GM23338 (cell line): ENCODE data around the gene TNFSF10. TPM values are rescaled to one million over a fixed set of nuclear protein-coding genes. Genes with fewer than 3 reads are reported as not detected.

Source experiments
- ATAC-seq: fragments of 200-7000 bp; cut with Tn5 transposase; 3 replicates; pipeline ENCODE4 v1.9.1; 2020
- DNase-seq: peaks from one replicate; pipeline ENCODE4 v3.0.0-alpha.2; 2015; ENCODE audit warnings: low spot score
- H2AFZ ChIP-seq: fragments of 200-600 bp; sonication (generic); 2 replicates; pipeline ENCODE4 v1.8.0; 2016; ENCODE audit warnings: antibody characterized with exemption, mild to moderate bottlenecking, moderate library complexity
- H3F3A ChIP-seq: fragments of 200-600 bp; sonication (generic); replicated peaks from 2 replicates; pipeline ENCODE4 v1.8.0; 2017; ENCODE audit warnings: antibody characterized with exemption, mixed run types, low read depth
- H3K27ac ChIP-seq: fragments of 200-600 bp; sonication (generic); 2 replicates; pipeline ENCODE4 v1.6.1; 2016; ENCODE audit warnings: low read depth
- H3K27me3 ChIP-seq: fragments of 200-600 bp; sonication (generic); 2 replicates; pipeline ENCODE4 v1.8.0; 2016; ENCODE audit warnings: mild to moderate bottlenecking, mixed run types, moderate library complexity; ENCODE audit not compliant: insufficient read depth
- H3K36me3 ChIP-seq: fragments of 200-600 bp; sonication (generic); 2 replicates; pipeline ENCODE4 v1.8.0; 2016; ENCODE audit warnings: mild to moderate bottlenecking; ENCODE audit not compliant: insufficient read depth
- H3K4me1 ChIP-seq: fragments of 200-600 bp; sonication (generic); 2 replicates; pipeline ENCODE4 v1.8.0; 2016; ENCODE audit warnings: mild to moderate bottlenecking, moderate library complexity; ENCODE audit not compliant: insufficient read depth
- H3K4me2 ChIP-seq: fragments of 200-600 bp; sonication (generic); 2 replicates; pipeline ENCODE4 v1.7.1; 2017; ENCODE audit warnings: mixed run types
- H3K4me3 ChIP-seq: fragments of 200-600 bp; sonication (generic); 2 replicates; pipeline ENCODE4 v1.6.1; 2016; ENCODE audit warnings: mixed run types
- H3K79me2 ChIP-seq: fragments of 200-600 bp; sonication (generic); replicated peaks from 2 replicates; pipeline ENCODE4 v1.8.0; 2017; ENCODE audit warnings: mild to moderate bottlenecking; ENCODE audit not compliant: insufficient read depth
- H3K9me2 ChIP-seq: fragments of 200-600 bp; sonication (generic); 2 replicates; pipeline ENCODE4 v1.8.0; 2017; ENCODE audit not compliant: insufficient read depth
- H4K20me1 ChIP-seq: fragments of 200-600 bp; sonication (generic); replicated peaks from 2 replicates; pipeline ENCODE4 v1.8.0; 2017; ENCODE audit warnings: mild to moderate bottlenecking; ENCODE audit not compliant: insufficient read depth
- H3K27ac Mint-ChIP-seq: 2 replicates; pipeline ENCODE4 v1.8.0; 2020; ENCODE audit warnings: inconsistent platforms, mild to moderate bottlenecking, moderate library complexity, mixed read lengths
- H3K27me3 Mint-ChIP-seq: 3 replicates; pipeline ENCODE4 v1.8.0; 2022; ENCODE audit warnings: low read depth, mild to moderate bottlenecking, moderate library complexity, mixed read lengths, inconsistent platforms; ENCODE audit not compliant: insufficient read depth, poor library complexity
- H3K36me3 Mint-ChIP-seq: 3 replicates; pipeline ENCODE4 v1.8.0; 2021; ENCODE audit warnings: low read depth, mild to moderate bottlenecking, inconsistent platforms, moderate library complexity, mixed read lengths
- H3K4me1 Mint-ChIP-seq: 3 replicates; pipeline ENCODE4 v1.8.0; 2020; ENCODE audit warnings: mild to moderate bottlenecking, inconsistent platforms, mixed read lengths
- H3K4me3 Mint-ChIP-seq: 3 replicates; pipeline ENCODE4 v1.8.0; 2021; ENCODE audit warnings: moderate library complexity, mild to moderate bottlenecking, inconsistent platforms, mixed read lengths
- H3K9me3 Mint-ChIP-seq: 3 replicates; pipeline ENCODE4 v1.8.0; 2020; ENCODE audit warnings: moderate library complexity, mild to moderate bottlenecking, inconsistent platforms, mixed read lengths
- CREB1 ChIP-seq: fragments of 250-450 bp; sonication (Bioruptor Pico); IDR thresholded peaks from 2 replicates; pipeline ENCODE4 v1.5.0; 2020; ENCODE audit warnings: low read depth, mild to moderate bottlenecking, moderate library complexity
- CTCF ChIP-seq, 2 experiments: fragments of 200-600 bp in 1 of 2; sonication (generic) in 1 of 2; conservative IDR thresholded peaks; 2 replicates each; pipeline versions ENCODE4 v1.5.1 to v1.6.1; 2016 to 2017; ENCODE audit warnings: antibody characterized with exemption in 2 of 2, low read depth in 2 of 2, mild to moderate bottlenecking in 2 of 2, moderate library complexity in 1 of 2
- ETS1 ChIP-seq: IDR thresholded peaks from 2 replicates; pipeline ENCODE4 v1.6.1; 2016; ENCODE audit warnings: antibody characterized with exemption
- EZH2 ChIP-seq: fragments of 200-600 bp; sonication (generic); IDR thresholded peaks from one replicate; pipeline ENCODE4 v1.8.0; 2017; ENCODE audit warnings: antibody characterized with exemption, mild to moderate bottlenecking, low read depth; ENCODE audit not compliant: unreplicated experiment
- EZH2phosphoT487 ChIP-seq: fragments of 200-600 bp; sonication (generic); IDR thresholded peaks from one replicate; pipeline ENCODE4 v1.8.1; 2018; ENCODE audit warnings: antibody characterized with exemption; ENCODE audit not compliant: unreplicated experiment
- JUNB ChIP-seq: IDR thresholded peaks from one replicate; pipeline ENCODE4 v1.6.1; 2016; ENCODE audit warnings: antibody characterized with exemption; ENCODE audit not compliant: unreplicated experiment
- NANOG ChIP-seq: IDR thresholded peaks from 2 replicates; pipeline ENCODE4 v1.6.1; 2016; ENCODE audit warnings: antibody characterized with exemption, borderline replicate concordance
- POLR2AphosphoS5 ChIP-seq: IDR thresholded peaks from 2 replicates; pipeline ENCODE4 v1.6.1; 2016; ENCODE audit warnings: antibody characterized with exemption, low read depth
- REST ChIP-seq: IDR thresholded peaks from one replicate; pipeline ENCODE4 v1.6.1; 2018; ENCODE audit warnings: antibody characterized with exemption; ENCODE audit not compliant: unreplicated experiment
- STAT1 ChIP-seq: IDR thresholded peaks from one replicate; pipeline ENCODE4 v1.6.1; 2016; ENCODE audit warnings: antibody characterized with exemption; ENCODE audit not compliant: unreplicated experiment
- ZNF114 ChIP-seq: fragments of 250-450 bp; sonication (Bioruptor Pico); IDR thresholded peaks from 2 replicates; pipeline ENCODE4 v1.5.0; 2020; ENCODE audit warnings: mild to moderate bottlenecking, moderate library complexity
- ZNF331 ChIP-seq: fragments of 250-450 bp; sonication (Bioruptor Pico); IDR thresholded peaks from 2 replicates; pipeline ENCODE4 v1.5.0; 2020; ENCODE audit warnings: low read depth, mild to moderate bottlenecking, moderate library complexity
- ZNF462 ChIP-seq: fragments of 250-450 bp; sonication (Bioruptor Pico); IDR thresholded peaks from 2 replicates; pipeline ENCODE4 v1.5.0; 2020; ENCODE audit warnings: mild to moderate bottlenecking, moderate library complexity
- polyA plus RNA-seq: library from polyadenylated mRNA; unstranded; fragments of >200 nt; fragmentation: Nextera tagmentation; extraction: Ambion mirVana; gene quantifications from 2 replicates; pipeline ENCODE4 v1.2.1, GENCODE V29; 2016
- total RNA-seq: library from RNA; depleted of rRNA; stranded (reverse); fragments of >200 nt; shearing (Covaris generic); gene quantifications from 2 replicates; pipeline ENCODE4 v1.2.3, GENCODE V29; 2014

TNFSF10 gene
- total and polyA plus RNA-seq, 2 experiments from 2014 or later: 0.27 TPM; not detected in 1

GRCh38 chr3:172467170-172467824 is 55.9 kb downstream of the TNFSF10 start:
- H3K4me2 ChIP-seq: no peak overlapping the region
- no peaks in the 10 kb centered on the region for H3K27me3 ChIP-seq
- H3K9me2 ChIP-seq: no peaks in the 10 kb centered on the region
- H3F3A ChIP-seq: no peaks in the 10 kb centered on the region
- H3K4me1 ChIP-seq: no peaks in the 10 kb centered on the region
- ATAC-seq (no peak), DNase-seq (no peak)
- Mint-ChIP-seq H3K9me3 (peaks cover 13% of the 10 kb centered on the region), H3K27ac (no peak overlapping the region), H3K4me1 (no peaks in the 10 kb centered on the region), H3K27me3 (no peaks in the 10 kb centered on the region), H3K36me3 (no peaks in the 10 kb centered on the region), H3K4me3 (no peak overlapping the region)
- no peak overlapping the region; the same call in 1 of the 2 replicates for H2AFZ ChIP-seq
- H3K4me3 ChIP-seq: no peak overlapping the region
- TF ChIP-seq ZNF462 (CRISPR knock-in tag): no peak
- TF ChIP-seq ZNF114 (CRISPR knock-in tag): no peak
- no peak for TF ChIP-seq ETS1
- no peak for TF ChIP-seq ZNF331
- no peak for TF ChIP-seq CREB1 (CRISPR knock-in tag)
- no peak for TF ChIP-seq REST
- TF ChIP-seq EZH2phosphoT487: no peak
- TF ChIP-seq CTCF (conservative IDR thresholded peaks at IDR 0.05; ENCODE audit: low read depth in 2 of 2): no peak
- no peak for TF ChIP-seq NANOG
- TF ChIP-seq POLR2AphosphoS5: no peak
- TF ChIP-seq EZH2: no peak
- no peak for TF ChIP-seq STAT1
- TF ChIP-seq JUNB: no peak
- no peaks in the 10 kb centered on the region for H3K79me2 ChIP-seq
- H4K20me1 ChIP-seq: no peaks in the 10 kb centered on the region
- H3K27ac ChIP-seq: no peak overlapping the region
- H3K36me3 ChIP-seq: no peaks in the 10 kb centered on the region
